HL-60 (cell line): ENCODE data around the gene CACNA1C.

Experiments used
- CTCF ChIP-seq: IDR thresholded peaks from one replicate; pipeline ENCODE4 v1.5.1; 2011; ENCODE audit warnings: low read length, control low read depth, inconsistent platforms; ENCODE audit not compliant: insufficient read depth
- POLR2AphosphoS5 ChIP-seq: IDR thresholded peaks from 2 replicates; pipeline ENCODE4 v1.6.1; 2012; ENCODE audit warnings: low read depth
- REST ChIP-seq: IDR thresholded peaks from 2 replicates; pipeline ENCODE4 v1.6.1; 2012; ENCODE audit warnings: low read depth; ENCODE audit not compliant: insufficient replicate concordance
- SPI1 ChIP-seq: IDR thresholded peaks from 2 replicates; pipeline ENCODE4 v1.6.1; 2012; ENCODE audit warnings: low read depth, mild to moderate bottlenecking, borderline replicate concordance

- TF ChIP-seq REST (no peak), CTCF (no peak), SPI1 (no peak), POLR2AphosphoS5 (no peak)
Observed at GRCh38 chr12:2013527-2014223, 39.1 kb upstream of the CACNA1C start.
